Hematopoietic multipotent progenitor cell treated with erythropoietin and hydrocortisone succinate and interleukin-3 and kit ligand, for 6 days (in vitro differentiated cells): ENCODE results near the gene USE1.

Experiments used
- DNase-seq: peaks from one replicate; pipeline ENCODE4 v3.0.0-alpha.2; 2015

USE1 gene

GRCh38 chr19:17205237-17206140 lies 9.7 kb upstream of the USE1 start:
- DNase-seq, result peak; percentile 80

DNA sequence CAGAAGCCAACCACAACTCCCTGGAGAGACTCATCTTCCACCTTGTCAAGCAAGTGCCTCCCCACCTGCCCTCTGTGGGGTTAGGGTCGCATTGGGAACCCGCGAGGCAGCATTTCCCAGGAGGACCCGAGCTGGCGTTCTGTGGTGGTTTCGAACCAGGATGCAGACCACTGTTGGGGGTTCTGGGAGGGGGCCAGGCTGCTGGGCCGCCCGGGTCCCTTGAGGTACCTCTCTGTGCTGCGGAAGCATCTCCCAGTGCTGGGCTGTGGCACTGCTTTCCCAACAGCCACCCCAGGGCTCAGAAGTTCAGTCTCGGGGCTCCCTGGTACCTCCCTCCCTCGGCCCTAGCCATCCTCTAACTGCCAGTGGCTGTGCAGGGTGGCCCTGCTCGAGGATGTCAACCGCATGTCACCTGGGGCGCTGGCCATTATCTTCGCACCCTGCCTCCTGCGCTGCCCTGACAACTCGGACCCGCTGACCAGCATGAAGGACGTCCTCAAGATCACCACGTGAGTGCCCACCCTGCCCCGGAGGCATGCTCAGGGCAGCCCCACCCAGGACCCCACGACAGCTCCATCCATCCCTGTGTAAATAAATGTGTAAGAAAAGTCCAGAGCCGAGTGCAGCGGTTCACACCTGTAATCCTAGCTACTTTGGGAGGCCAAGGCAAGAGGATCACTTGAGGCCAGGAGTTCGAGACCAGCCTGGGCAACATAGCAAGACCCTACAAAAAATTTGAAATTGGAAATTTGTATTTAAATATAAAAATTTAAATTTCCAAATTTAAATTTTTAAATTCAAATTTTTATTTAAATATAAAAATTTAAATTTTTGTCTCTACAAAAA lies 8.2 kb upstream of the USE1 start:
- no peak for DNase-seq

- DNase-seq, result peak; percentile 93
Observed at GRCh38 chr19:17209126-17210036, 5.8 kb upstream of the USE1 start.

DNA sequence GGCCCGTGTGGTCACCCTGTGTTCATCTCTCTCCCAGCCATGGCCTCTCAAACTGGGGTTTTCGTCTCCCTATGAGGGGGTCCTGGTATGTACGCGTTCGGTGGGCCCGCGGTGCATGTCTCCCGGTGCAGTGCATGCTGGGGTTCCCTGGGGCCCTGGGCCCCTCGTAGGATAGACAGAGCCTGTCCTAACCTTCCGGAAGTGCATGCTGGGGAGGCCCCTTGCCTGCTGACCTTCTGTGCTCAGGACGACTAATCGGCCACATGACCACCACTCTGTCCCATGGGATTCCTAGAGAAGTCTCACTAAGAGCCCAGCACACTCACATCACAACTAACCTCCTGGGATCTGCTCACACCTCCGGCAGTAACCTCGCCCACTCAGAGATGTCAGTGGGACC lies 4.9 kb upstream of the USE1 start:
- no peak for DNase-seq

DNA sequence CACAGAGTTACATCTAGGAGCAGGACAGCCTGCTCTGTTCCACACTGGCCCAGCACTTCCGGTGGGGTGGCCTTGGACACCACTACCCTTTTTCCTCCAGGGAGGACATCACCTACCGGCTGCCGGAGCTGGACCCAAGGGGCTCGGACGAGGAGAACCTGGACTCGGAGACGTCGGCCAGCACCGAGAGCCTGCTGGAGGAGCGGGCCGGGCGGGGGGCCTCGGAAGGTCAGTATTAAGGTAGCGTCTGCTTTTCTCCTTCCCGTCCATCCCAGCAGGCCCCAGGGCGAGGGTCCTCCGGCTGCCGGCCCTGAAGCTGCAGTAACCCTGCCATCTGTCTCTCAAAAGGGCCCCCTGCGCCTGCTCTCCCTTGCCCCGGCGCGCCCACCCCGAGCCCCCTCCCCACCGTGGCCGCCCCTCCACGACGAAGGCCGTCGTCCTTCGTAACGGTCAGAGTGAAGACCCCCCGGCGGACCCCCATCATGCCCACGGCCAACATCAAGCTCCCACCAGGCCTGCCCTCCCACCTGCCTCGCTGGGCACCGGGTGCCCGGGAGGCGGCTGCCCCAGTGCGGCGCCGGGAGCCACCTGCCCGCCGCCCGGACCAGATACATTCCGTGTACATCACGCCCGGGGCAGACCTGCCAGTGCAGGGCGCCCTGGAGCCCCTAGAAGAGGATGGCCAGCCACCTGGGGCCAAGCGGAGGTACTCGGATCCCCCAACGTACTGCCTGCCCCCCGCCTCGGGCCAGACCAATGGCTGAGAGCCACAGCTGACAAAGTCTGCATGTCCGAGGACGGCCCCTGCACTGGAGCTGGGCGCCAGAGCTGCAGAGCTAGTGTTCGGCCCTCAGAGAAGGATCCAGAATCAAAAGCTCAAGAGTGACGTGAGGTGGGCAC lies 3.4 kb upstream of the USE1 start:
- DNase-seq, result no peak

GRCh38 chr19:17213334-17213733 lies 1.8 kb upstream of the USE1 start:
- DNase-seq, result no peak

GRCh38 chr19:17214508-17215126 lies 540 bp upstream of the USE1 start:
- no peak for DNase-seq

DNA sequence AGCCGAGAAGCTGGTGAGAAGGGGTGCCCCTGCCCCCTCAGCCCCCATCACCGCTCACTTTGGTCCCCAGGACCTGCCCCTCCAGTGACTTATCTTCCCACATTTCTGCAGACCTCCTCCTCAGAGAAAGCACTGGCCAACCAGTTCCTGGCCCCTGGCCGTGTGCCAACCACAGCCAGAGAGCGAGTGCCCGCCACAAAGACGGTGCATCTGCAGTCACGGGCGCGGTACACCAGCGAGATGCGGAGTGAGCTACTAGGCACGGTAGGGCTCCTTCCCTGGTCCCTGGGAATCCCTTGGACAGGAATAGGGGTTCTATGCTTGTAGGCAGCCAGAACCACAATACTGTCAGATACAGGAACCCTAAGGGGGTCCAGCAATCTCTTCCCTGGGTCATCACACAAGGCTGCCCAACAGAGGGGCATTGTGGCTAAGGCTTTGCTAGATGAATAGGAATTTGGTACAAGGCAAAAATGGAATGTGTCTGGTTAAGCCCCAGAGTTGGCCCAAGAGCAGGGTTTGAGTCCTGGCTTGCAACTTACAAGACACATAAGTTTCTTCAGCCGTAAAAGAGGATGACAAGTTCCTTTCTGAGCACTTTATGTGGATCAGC lies 1.0 kb downstream of the USE1 start:
- DNase-seq, result no peak

DNA sequence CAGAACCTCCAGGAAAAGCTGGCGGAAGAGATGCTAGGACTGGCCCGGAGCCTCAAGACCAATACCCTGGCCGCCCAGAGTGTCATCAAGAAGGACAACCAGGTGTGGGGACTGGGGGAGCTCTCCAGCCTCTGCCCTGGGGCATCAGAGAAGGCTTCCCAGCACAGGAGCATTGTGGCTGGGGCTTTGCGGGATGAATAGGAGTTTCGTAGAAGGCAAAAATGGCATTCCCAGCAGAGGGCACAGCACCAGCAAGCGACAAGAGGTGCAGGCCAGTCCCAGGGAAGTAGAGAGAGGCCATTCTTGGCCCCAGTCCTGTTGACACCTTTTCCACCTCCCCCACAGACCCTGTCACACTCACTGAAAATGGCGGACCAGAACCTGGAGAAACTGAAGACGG lies 4.1 kb downstream of the USE1 start:
- no peak for DNase-seq

DNA sequence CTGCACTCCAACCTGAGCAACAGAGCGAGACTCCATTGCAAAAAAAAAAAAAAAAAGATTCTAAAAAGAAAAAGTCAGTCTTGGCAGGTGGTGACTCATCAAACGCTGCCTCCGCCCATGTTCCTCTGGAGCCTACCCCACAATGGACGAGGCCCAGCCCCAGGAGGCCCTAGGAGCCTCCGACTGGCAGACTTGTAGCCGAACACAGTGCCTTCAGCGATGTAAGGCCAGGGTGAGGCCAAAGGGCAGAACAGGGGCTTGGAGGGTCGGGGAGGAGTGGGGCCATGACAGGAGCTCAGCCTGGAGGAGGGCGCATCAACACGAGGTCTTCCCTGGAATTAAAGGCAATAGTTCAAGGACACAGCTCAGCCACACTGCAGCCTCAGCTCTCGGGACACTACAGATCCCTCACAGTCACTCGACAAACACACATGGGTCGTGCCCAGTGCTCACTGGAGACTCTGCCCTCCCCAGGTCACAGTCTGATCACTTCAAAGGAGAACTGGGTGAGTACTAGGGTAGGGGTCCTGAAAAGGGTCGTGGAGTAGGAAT lies 5.1 kb downstream of the USE1 start:
- DNase-seq, result peak; percentile 89

DNA sequence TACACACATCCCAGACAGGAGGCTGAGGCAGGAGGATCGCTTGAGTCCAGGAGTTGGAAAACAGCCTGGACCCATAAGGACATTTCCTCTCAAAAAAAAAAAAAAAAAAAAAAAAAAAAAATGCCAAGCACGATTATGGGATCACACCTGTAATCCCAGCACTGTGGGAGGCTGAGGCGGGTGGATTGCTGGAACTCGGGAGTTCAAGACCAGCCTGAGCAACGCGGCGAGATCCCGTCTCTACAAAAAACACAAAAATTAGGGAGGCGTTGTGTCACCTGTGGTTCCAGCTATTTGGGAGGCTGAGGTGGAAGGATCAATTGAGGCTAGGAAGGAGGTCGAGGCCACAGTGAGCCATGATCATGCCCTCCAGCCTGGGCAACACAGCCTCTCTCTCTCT lies 9.9 kb downstream of the USE1 start:
- no peak for DNase-seq

- peak; percentile 100 for DNase-seq
Observed at GRCh38 chr19:17226002-17226933, 11.1 kb downstream of the USE1 start, which contains the start of gene OCEL1. OCEL1 (plus strand) TSS chr19:17226226; CDS start chr19:17226248, 22 bp downstream.

DNA sequence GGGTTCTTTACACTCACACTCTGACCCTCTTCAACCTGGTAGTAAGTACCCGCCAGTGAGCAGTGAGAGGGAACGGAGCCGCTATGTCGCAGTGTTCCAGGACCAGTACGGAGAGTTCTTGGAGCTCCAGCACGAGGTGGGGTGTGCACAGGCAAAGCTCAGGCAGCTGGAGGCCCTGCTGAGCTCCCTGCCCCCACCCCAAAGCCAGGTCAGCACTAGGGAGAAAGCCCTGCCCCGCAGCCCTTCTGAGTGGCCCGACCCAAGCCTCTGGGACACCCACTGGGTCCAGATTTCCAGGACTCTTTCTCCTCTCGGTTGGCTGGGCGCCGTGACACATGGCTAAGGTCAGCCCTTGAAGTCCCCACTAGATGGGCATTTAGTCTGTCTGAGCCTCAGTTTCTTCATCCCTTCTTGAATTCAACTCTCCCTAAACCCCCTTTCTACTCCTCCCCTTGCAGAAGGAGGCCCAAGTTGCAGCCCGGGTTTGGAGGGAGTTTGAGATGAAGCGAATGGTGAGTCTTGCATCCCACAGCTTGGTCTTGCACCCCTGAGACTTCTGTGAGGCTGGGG lies 12.7 kb downstream of the USE1 start:
- no peak for DNase-seq

DNA sequence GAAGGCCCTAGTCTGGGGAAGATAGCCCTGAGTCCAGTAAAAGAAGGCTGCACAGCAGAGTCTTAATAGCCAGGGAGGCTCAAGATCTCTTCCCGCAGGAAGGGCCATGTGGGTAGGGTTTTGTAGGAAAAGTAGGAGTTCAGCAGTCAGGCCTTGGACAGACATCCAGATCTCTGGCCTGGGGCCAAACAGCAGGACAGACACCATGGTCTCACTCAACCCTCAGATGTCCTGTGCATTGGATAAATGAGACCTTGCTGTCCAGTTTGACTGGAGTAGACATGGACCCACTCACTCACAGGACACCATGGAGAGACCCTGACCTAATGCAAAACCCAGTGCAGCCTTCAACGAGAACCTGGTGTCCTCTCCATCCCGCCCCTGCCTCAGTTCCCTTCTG lies 14.7 kb downstream of the USE1 start:
- no peak for DNase-seq

- no peak for DNase-seq
Observed at GRCh38 chr19:17232258-17232657, 17.1 kb downstream of the USE1 start.

- DNase-seq, result peak; percentile 90
Observed at GRCh38 chr19:17234911-17235299, 19.7 kb downstream of the USE1 start.

DNA sequence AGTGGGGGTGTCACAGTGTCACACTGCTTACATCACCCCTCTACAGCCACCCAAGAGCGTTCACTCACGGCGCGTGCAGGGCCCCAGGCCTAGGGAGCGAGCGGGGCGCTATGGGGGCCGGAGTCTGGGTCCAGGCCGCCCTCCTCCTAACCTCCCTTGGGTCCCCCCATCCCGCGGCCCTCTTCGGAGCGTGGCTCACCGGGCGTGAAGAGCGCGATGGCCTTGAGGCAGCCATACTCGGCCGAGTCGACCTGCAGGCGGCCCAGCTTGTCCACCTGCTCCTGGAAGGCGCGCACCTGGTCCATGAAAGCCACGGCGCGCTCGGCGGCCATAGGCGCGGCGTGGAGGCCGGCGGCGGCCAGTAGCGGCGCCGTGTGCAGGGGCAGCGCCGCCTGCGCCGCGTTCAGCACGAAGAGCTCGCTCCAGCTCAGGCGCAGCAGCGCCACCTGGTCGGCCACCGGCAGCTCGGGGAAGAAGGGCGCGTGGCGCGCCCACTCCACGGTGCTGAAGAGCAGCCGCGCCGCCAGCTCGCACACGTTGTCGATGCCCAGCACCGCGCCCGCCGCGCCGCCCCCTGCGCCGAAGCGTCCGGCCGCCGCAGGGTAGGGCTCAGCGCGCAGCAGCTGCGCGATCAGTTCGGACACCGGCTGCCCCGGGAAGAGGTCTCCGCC lies 20.3 kb downstream of the USE1 start:
- DNase-seq, result peak; percentile 83
